A673 (cell line): ENCODE results near the gene GALNT18. TPM values are rescaled to one million over a fixed set of nuclear protein-coding genes. Genes with fewer than 3 reads are reported as not detected.

ENCODE experiments used
- BruUV-seq: library from RNA; stranded (reverse); fragments of 400-500 nt; replicated peaks from 2 replicates; lab custom pipeline; 2021; lab: Mats Ljungman, UMichigan
- CTCF ChIA-PET: fragments of 300-600 bp; sonication (Branson Sonifier 250); formaldehyde crosslinking; loops from one replicate; lab custom pipeline; 2022; ENCODE audit warnings: antibody characterized with exemption; lab: Charles Lee
- POLR2A ChIA-PET: fragments of 300-600 bp; sonication (Branson Sonifier 250); formaldehyde crosslinking; loops from one replicate; lab custom pipeline; 2022; ENCODE audit warnings: antibody characterized with exemption; ENCODE audit not compliant: low non-redundant PET; lab: Charles Lee
- DNase-seq: peaks from one replicate; pipeline ENCODE4 v3.0.0-alpha.2; 2015; ENCODE audit warnings: low spot score
- H3K27ac ChIP-seq: fragments of 200-600 bp; sonication (generic); 2 replicates; pipeline ENCODE4 v1.5.1; 2016; ENCODE audit warnings: mixed run types, low read depth, mild to moderate bottlenecking, mixed read lengths, antibody characterized with exemption, low read length; ENCODE audit not compliant: poor library complexity, severe bottlenecking
- H3K27me3 ChIP-seq: fragments of 200-600 bp; sonication (generic); replicated peaks from 2 replicates; pipeline ENCODE4 v1.6.1; 2017; ENCODE audit warnings: mixed run types, low read depth, mild to moderate bottlenecking, mixed read lengths, antibody characterized with exemption, low read length; ENCODE audit not compliant: insufficient read depth, poor library complexity
- H3K36me3 ChIP-seq: fragments of 200-600 bp; sonication (generic); 2 replicates; pipeline ENCODE4 v1.6.1; 2016; ENCODE audit warnings: mixed run types, mild to moderate bottlenecking, mixed read lengths, antibody characterized with exemption, low read length; ENCODE audit not compliant: insufficient read depth, poor library complexity, severe bottlenecking
- H3K4me1 ChIP-seq: fragments of 200-600 bp; sonication (generic); 2 replicates; pipeline ENCODE4 v1.6.1; 2017; ENCODE audit warnings: mixed run types, mild to moderate bottlenecking, mixed read lengths, antibody characterized with exemption, low read length; ENCODE audit not compliant: insufficient read depth, poor library complexity, severe bottlenecking
- H3K4me3 ChIP-seq: fragments of 200-600 bp; sonication (generic); 2 replicates; pipeline ENCODE4 v1.5.1; 2016; ENCODE audit warnings: low read depth, mixed run types, mild to moderate bottlenecking, mixed read lengths, low read length; ENCODE audit not compliant: poor library complexity, severe bottlenecking
- H3K9me3 ChIP-seq: fragments of 200-600 bp; sonication (generic); 2 replicates; pipeline ENCODE4 v1.6.1; 2016; ENCODE audit warnings: mixed run types, low read depth, mild to moderate bottlenecking, mixed read lengths, antibody characterized with exemption, low read length; ENCODE audit not compliant: poor library complexity, severe bottlenecking
- CTCF ChIP-seq: fragments of 300-800, 200-600 bp; sonication (generic); conservative IDR thresholded peaks from 2 replicates; pipeline ENCODE4 v1.5.1; 2017; ENCODE audit warnings: low read depth, mild to moderate bottlenecking, antibody characterized with exemption, low read length, moderate library complexity, mixed read lengths
- EZH2 ChIP-seq: fragments of 200-600 bp; sonication (generic); IDR thresholded peaks from 2 replicates; pipeline ENCODE4 v1.6.1; 2017; ENCODE audit warnings: borderline replicate concordance, low read depth, mild to moderate bottlenecking, mixed read lengths, antibody characterized with exemption, low read length; ENCODE audit not compliant: poor library complexity, severe bottlenecking
- intact Hi-C: fragments of 100-400 bp; cut with micrococcal nuclease; formaldehyde crosslinking; loops from one replicate; pipeline ENCODE4 v1.10.0; 2022; ENCODE audit not compliant: unreplicated experiment
- total RNA-seq: library from RNA; stranded (reverse); gene quantifications from 2 replicates; pipeline ENCODE4 v1.2.3, GENCODE V29; 2021

Gene GALNT18
- total RNA-seq, 1 experiment from 2014 or later: 0.37 TPM

- no TSS peak for BruUV-seq
- POLR2A ChIA-PET: no interaction called here
- intact Hi-C loops: no loop called here
Observed at GRCh38 chr11:11512502-11512901, 109.3 kb downstream of the GALNT18 start.

GRCh38 chr11:11512090-11512489 is 109.7 kb downstream of the GALNT18 start:
- no peak for TF ChIP-seq EZH2
- no peak for TF ChIP-seq CTCF
- Histone ChIP-seq H3K9me3 (no peaks in the 10 kb centered on the region), H3K4me1 (no peaks in the 10 kb centered on the region), H3K27me3 (no peaks in the 10 kb centered on the region), H3K4me3 (no peak overlapping the region), H3K27ac (no peak overlapping the region), H3K36me3 (no peaks in the 10 kb centered on the region)
- ChIA-PET POLR2A (no interaction called here), CTCF (no interaction called here)
- DNase-seq: no peak
- intact Hi-C loops: no loop called here
- BruUV-seq: no TSS peak

More at GRCh38 chr11:11512502-11512901, 109.3 kb downstream of the GALNT18 start:
- H3K4me1 ChIP-seq: no peaks in the 10 kb centered on the region
- no peak for TF ChIP-seq EZH2
- TF ChIP-seq CTCF: no peak
- no peaks in the 10 kb centered on the region for H3K27me3 ChIP-seq
- no peak overlapping the region for H3K27ac ChIP-seq
- H3K9me3 ChIP-seq: no peaks in the 10 kb centered on the region
- no peaks in the 10 kb centered on the region for H3K36me3 ChIP-seq
- CTCF ChIA-PET: no interaction called here
- H3K4me3 ChIP-seq: no peak overlapping the region
- no peak for DNase-seq

- H3K4me1 ChIP-seq: no peaks in the 10 kb centered on the region
- BruUV-seq: no TSS peak
- H3K9me3 ChIP-seq: no peaks in the 10 kb centered on the region
- CTCF ChIA-PET: no interaction called here
- H3K4me3 ChIP-seq: no peak overlapping the region
- no peak for DNase-seq
- intact Hi-C loops: no loop called here
- no peaks in the 10 kb centered on the region for H3K27me3 ChIP-seq
- POLR2A ChIA-PET: interaction anchor here (0.6 kb wide), 1 partner anchor 15 kb away, joined by 7 read pairs; no protein-coding TSS in a partner anchor
- no peak for TF ChIP-seq CTCF
- TF ChIP-seq EZH2: no peak
- no peak overlapping the region for H3K27ac ChIP-seq
- no peaks in the 10 kb centered on the region for H3K36me3 ChIP-seq
Observed at GRCh38 chr11:11510939-11511338, 110.9 kb downstream of the GALNT18 start.
